ENCODE results near the gene COL4A3.

COL4A3 gene

DNA sequence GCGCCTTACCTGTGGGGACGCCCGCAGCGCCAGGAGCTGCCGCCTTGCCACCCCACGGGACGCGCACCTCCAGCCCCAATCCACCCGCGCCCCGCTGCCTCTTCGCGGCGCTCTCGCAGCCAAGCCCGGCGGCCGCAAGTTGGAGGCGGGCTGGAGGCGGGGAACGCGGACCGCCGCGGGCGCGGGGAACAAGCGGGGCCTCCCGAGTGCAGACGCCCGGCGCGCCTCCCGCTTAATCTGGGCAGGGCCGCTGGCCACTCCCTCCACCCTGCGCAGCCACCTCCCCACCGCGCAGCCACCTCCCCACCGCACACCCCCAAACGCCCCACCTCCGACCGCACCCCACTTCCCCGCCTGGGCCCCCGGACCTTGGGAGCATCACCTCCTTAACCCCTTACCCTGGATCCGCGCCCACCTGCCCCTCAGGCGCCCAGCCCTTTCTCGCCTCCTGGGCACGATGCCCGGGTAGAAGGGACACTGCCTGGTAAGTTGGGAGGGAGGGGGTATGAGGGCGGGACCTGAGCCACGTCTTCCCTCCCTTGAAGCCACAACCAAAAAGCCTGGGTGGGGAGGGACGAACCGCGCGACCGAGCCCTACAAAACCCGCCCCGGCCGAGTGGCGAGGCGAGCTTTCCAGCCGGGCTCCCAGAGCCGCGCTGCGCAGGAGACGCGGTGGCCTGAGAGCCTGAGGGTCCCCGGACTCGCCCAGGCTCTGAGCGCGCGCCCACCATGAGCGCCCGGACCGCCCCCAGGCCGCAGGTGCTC lies at the start of gene COL4A3, which contains the start of gene COL4A4:
Gene COL4A3 (plus strand): TSS at position 627 of the 765 bp plus-strand sequence. CDS start 103 bp downstream, at position 730.
Gene COL4A4 (minus strand): TSS at position 208 of the 765 bp plus-strand sequence. CDS start 16,722 bp downstream, outside the sequence.
- Mint-ChIP-seq H3K4me1 (peaks cover 10% of the 10 kb centered on the region), H3K27me3 (peaks cover 58% of the 10 kb centered on the region), H3K9me3 (peaks cover 1% of the 10 kb centered on the region), H3K4me3 (peak within 1 kb of the TSS; percentile 45), H3K36me3 (ENCODE audit: low read depth) (no peaks in the 10 kb centered on the region), H3K27ac (no peak within 1 kb of the TSS)
- ATAC-seq = peak; percentile 53
- DNase-seq = peak; percentile 6

DNA sequence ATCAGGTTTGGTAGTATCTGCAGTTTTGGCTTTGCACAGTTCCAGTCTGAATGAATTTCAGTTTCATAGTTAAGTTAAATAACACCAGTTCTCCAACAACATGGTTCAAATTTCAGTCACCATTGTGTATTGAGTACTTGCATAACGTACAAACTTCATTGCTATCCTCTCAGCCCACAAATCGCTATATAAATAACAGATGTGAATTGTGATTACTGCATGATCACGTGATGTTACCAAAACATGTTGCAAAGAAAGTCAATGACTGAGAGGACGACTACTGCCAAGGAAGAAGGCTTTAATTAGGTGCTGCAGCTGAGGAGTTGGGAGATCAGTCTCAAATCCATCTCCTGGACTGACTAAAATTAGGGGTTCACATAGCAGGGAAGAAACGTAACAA lies 48.7 kb upstream of the COL4A3 start:
- H3K36me3 Mint-ChIP-seq (ENCODE audit: low read depth) = no peaks in the 10 kb centered on the region
- H3K27ac Mint-ChIP-seq = no peak overlapping the region
- H3K4me3 Mint-ChIP-seq = no peak overlapping the region
- peaks cover 11% of the 10 kb centered on the region for H3K27me3 Mint-ChIP-seq
- DNase-seq (no peak), ATAC-seq (no peak)
- peaks cover 4% of the 10 kb centered on the region for H3K4me1 Mint-ChIP-seq
- H3K9me3 Mint-ChIP-seq = no peaks in the 10 kb centered on the region

DNA sequence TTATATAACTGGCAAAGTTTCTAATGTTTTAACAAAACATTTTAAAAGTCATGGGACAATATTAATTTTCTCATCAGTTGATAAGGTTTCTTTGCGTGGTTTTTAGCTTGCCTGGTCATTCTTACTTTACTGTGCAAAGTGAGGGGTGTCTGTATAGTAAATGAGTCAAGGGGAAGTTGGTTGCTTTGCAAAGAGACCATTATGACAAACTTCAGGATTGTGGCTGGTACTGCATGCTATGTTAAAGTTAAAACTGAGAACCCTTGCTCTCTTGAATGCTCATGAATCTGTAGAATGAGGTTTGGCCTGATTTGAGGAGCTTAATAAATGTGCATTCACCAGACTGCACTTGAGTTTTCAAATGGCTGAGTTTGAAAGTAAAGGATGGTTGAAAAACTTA lies 47.4 kb upstream of the COL4A3 start:
- Mint-ChIP-seq H3K27me3 (peaks cover 11% of the 10 kb centered on the region), H3K4me1 (peaks cover 4% of the 10 kb centered on the region), H3K27ac (no peak overlapping the region), H3K4me3 (no peak overlapping the region), H3K36me3 (ENCODE audit: low read depth) (no peaks in the 10 kb centered on the region), H3K9me3 (no peaks in the 10 kb centered on the region)
- peak; percentile 28 for ATAC-seq
- no peak for DNase-seq

DNA sequence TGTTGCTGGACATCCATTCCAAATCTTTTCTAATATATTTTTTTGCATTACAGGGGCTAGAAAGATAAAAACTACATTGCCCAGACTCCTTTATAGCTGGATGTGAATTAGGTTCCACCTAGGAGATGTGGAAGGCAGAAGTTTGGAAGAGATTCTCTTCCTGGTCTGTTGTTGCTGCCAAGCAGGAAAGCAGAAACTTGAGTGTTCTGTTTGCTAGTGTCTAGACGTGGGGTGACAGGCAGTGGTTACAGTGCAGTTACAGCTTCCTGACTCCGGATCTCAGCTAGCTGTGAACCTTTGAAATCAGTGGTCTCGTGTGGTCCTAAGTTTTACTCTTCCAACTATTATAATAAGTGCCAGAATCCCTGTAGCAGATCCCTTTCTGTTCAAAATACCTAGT lies 46.6 kb upstream of the COL4A3 start:
- no peaks in the 10 kb centered on the region for H3K9me3 Mint-ChIP-seq
- no peak overlapping the region for H3K4me3 Mint-ChIP-seq
- no peak overlapping the region for H3K27ac Mint-ChIP-seq
- no peaks in the 10 kb centered on the region for H3K36me3 Mint-ChIP-seq (ENCODE audit: low read depth)
- H3K27me3 Mint-ChIP-seq = peaks cover 8% of the 10 kb centered on the region
- ATAC-seq = no peak
- no peak for DNase-seq
- H3K4me1 Mint-ChIP-seq = peaks cover 4% of the 10 kb centered on the region

DNA sequence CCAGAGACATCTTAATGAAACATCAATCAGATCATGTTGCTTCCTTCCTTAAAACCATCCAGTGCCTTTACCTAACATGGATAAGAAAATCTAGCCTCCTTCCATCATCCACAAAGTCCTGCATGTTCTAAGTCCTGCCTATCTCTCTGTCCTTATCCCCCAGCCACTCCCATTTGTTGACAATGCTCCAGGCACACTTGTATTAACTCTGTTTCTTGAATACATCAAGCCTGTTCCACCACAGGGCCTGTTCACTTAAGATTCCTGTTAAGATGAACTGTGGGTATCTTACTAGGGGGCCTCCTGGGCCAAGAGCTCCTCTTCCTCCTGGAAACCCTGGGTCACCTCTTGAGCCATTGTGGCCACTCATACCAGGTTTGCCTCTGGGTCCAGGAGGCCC lies 46.1 kb upstream of the COL4A3 start:
- Mint-ChIP-seq H3K27ac (no peak overlapping the region), H3K4me1 (peaks cover 4% of the 10 kb centered on the region), H3K36me3 (ENCODE audit: low read depth) (no peaks in the 10 kb centered on the region), H3K27me3 (peaks cover 8% of the 10 kb centered on the region), H3K9me3 (no peaks in the 10 kb centered on the region), H3K4me3 (no peak overlapping the region)
- ATAC-seq = no peak
- DNase-seq = no peak

DNA sequence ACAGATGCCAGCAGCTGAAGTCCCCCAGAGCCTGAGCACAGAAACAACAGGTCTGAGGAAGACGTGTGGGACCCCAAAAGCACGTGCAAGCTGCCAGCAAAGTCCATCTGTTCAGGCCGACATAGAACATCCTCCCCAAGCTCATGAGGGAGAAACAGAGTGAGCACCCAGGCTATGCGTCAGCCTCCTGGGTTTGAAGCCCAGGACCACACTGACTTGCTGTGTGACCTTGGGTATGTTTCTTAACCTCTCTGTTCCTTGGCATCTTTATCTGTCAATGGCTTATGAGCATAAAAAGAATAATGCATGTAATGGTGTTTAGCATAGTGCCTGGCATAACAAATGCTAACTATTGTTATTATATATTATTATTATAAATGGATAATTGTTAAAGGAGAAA lies 40.7 kb upstream of the COL4A3 start:
- Mint-ChIP-seq H3K9me3 (no peaks in the 10 kb centered on the region), H3K27me3 (peaks cover 8% of the 10 kb centered on the region), H3K27ac (no peak overlapping the region), H3K4me3 (no peak overlapping the region), H3K36me3 (ENCODE audit: low read depth) (no peaks in the 10 kb centered on the region), H3K4me1 (no peaks in the 10 kb centered on the region)
- DNase-seq (no peak), ATAC-seq (no peak)

DNA sequence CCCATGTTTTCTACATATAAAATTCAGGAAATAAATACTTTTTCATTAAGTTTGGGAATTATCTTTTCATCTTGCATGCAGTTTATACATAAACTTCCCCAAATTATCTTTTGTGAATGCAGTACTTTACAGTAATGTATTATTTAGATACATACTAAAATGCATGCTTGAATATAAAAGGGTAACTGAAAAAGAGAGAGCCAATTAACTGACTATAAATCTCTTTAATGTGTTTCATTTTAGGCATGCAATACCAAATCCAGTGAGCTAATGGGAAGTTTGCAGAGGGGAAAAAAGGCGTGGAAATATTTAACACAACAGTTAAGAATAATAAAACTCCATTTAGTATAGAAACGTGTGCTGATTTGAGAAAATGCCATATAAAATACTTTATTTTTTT lies 39.6 kb upstream of the COL4A3 start:
- H3K27ac Mint-ChIP-seq = no peak overlapping the region
- H3K9me3 Mint-ChIP-seq = no peaks in the 10 kb centered on the region
- H3K4me1 Mint-ChIP-seq = no peaks in the 10 kb centered on the region
- peaks cover 9% of the 10 kb centered on the region for H3K27me3 Mint-ChIP-seq
- no peak overlapping the region for H3K4me3 Mint-ChIP-seq
- ATAC-seq (no peak), DNase-seq (no peak)
- no peaks in the 10 kb centered on the region for H3K36me3 Mint-ChIP-seq (ENCODE audit: low read depth)

DNA sequence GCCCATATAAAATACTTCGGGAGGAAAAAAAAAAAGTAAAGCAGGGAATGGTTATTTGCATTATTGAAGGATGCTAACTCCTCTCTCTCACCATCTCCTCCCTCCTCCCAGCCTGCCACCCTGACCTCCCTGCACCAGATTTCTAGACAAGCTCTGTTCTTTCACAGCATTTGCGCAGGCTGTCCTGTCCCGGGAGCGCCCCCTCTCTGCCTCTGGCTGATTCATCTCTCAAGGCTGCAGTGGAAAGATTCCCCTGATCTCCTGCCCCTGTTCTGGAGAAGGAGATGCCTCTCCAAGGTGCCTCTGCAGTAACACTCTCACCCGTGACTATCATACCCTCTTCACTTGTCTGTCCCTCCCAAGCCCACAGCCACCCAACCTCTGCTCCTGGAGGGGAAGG lies 38.9 kb upstream of the COL4A3 start:
- ATAC-seq = no peak
- Mint-ChIP-seq H3K4me3 (no peak overlapping the region), H3K9me3 (no peaks in the 10 kb centered on the region), H3K27me3 (peaks cover 10% of the 10 kb centered on the region), H3K4me1 (no peaks in the 10 kb centered on the region), H3K36me3 (ENCODE audit: low read depth) (no peaks in the 10 kb centered on the region), H3K27ac (no peak overlapping the region)
- no peak for DNase-seq

DNA sequence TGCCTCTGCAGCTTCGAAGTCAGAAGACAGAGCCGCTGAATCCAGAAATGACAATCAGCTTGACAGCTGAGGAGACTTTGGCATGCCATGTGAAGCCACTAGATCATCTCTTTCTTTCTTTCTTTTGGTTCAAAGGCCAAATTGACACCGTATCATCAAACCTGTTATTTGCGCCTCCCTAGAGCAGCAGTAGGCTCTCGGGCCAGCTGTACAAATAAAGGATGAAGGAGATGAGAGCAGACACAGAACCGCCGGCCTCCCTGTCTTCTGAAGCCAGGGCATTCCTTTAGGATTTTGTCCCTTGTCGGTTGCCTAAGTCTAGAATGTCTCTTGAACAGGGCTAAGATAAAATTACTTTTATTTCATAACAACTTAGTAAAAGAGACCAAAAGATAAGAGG lies 37.2 kb upstream of the COL4A3 start:
- Mint-ChIP-seq H3K27ac (no peak overlapping the region), H3K36me3 (ENCODE audit: low read depth) (no peaks in the 10 kb centered on the region), H3K4me1 (no peaks in the 10 kb centered on the region), H3K27me3 (peaks cover 10% of the 10 kb centered on the region), H3K9me3 (no peaks in the 10 kb centered on the region), H3K4me3 (no peak overlapping the region)
- no peak for DNase-seq
- ATAC-seq = no peak

DNA sequence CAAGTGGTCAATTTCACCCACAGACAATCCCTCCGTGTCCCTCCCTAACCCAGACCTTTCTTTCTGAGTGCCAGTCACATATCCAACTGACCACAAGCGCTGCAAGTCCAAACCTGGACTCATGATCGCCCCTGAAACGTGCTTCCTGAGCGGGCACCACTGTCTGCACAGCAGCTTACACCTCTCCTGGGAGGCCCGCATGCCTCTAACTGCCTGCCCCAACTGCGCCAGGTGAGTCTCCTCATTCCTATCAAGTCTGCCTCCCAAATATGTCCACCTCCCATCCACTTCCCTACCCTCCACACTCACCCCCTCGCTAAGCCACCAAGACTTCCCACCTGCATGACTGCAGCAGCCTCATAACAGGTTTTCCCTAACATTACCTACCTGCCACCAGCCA lies 33.8 kb upstream of the COL4A3 start:
- H3K27me3 Mint-ChIP-seq = peaks cover 6% of the 10 kb centered on the region

DNA sequence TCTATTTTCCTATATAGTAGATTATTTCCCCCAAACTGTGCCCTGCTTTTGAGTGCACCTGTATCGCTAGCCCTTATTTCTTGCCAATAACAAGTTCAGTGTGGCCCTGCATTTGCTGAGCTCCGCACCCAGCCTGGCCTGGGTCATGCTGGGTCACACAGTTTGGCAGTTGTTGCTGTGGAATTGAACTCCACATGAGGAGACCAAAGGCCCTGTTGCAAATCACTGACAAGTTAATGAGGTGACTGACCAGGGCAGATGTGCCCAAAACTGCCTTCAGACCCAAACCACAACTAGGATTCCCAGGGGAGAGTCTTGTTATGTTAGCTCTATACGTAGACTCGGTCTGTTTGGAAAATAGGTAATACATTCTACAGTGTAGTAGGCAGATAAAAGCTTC lies 31.4 kb upstream of the COL4A3 start:
- no peak for DNase-seq
- Mint-ChIP-seq H3K27me3 (peaks cover 6% of the 10 kb centered on the region), H3K27ac (no peak overlapping the region), H3K36me3 (ENCODE audit: low read depth) (no peaks in the 10 kb centered on the region), H3K4me1 (no peaks in the 10 kb centered on the region), H3K9me3 (no peaks in the 10 kb centered on the region), H3K4me3 (no peak overlapping the region)
- no peak for ATAC-seq

More for the DNA sequence above, 33.8 kb upstream of the COL4A3 start:
- Mint-ChIP-seq H3K9me3 (no peaks in the 10 kb centered on the region), H3K27ac (no peak overlapping the region), H3K36me3 (ENCODE audit: low read depth) (no peaks in the 10 kb centered on the region), H3K4me1 (no peaks in the 10 kb centered on the region), H3K4me3 (no peak overlapping the region)
- DNase-seq = no peak
- ATAC-seq = no peak

DNA sequence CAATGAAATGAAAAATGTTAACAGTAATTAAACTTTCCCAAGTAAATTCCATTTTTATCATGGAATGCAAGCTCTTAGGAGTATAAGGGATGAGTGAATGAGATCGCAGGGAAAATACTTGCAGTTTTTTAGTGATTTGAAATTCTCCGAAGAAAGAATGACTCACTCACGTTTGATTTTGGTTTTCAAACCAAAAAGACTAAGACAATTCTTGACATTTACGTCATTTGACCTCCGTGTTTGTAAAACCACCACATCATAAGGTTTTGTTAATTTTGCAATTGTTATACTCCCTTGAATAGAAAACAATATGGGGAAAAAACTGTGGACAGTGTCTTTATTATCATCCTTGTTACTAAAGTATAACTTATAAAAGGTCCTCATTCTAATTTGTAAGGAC lies 29.8 kb upstream of the COL4A3 start:
- no peak for DNase-seq
- H3K27ac Mint-ChIP-seq = no peak overlapping the region
- H3K36me3 Mint-ChIP-seq (ENCODE audit: low read depth) = no peaks in the 10 kb centered on the region
- H3K27me3 Mint-ChIP-seq = peaks cover 3% of the 10 kb centered on the region
- no peak for ATAC-seq
- H3K4me3 Mint-ChIP-seq = no peak overlapping the region
- H3K9me3 Mint-ChIP-seq = no peaks in the 10 kb centered on the region
- H3K4me1 Mint-ChIP-seq = no peaks in the 10 kb centered on the region

DNA sequence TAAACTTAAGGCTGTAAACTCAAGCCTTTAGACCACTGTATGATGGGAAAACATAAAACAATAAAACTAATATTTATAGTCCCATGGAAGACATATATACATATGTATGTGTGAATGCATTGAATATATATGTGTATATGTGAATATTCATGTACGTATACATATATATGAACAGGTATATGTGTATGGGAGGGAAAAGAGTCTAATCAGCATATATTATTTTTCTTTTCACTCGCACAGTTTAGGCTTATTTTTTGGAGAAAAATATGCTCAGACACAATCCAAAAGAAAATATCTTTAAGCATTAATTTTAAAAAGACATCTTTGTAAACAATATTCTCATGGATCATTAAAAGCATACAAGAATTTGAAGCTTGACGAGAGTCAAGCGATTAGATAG lies 23.1 kb upstream of the COL4A3 start:
- no peak for DNase-seq
- peaks cover 6% of the 10 kb centered on the region for H3K27me3 Mint-ChIP-seq
- no peak for ATAC-seq
- H3K36me3 Mint-ChIP-seq (ENCODE audit: low read depth) = no peaks in the 10 kb centered on the region
- no peak overlapping the region for H3K27ac Mint-ChIP-seq
- no peaks in the 10 kb centered on the region for H3K4me1 Mint-ChIP-seq
- no peak overlapping the region for H3K4me3 Mint-ChIP-seq
- H3K9me3 Mint-ChIP-seq = no peaks in the 10 kb centered on the region

DNA sequence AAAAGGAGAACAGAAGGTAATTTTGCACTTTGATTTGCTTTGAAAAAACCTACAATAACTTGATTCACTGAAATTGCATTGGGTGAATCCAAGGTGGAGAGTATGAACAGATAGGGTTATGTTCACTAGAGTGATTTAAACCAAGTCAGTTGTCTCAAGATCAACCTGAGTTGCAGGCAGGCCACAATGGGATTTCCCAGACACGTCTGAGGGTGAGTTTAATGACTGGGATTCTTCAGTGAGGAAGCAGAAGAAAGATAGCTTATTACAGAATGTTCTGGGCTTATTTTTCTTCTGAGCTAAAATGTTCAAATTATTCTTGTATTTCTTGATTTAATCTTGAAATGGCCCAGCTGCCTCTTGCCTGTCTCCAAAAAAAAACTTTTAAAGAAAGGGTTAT lies 20.5 kb upstream of the COL4A3 start:
- no peak overlapping the region for H3K4me3 Mint-ChIP-seq
- H3K4me1 Mint-ChIP-seq = no peaks in the 10 kb centered on the region
- peaks cover 4% of the 10 kb centered on the region for H3K9me3 Mint-ChIP-seq
- no peak overlapping the region for H3K27ac Mint-ChIP-seq
- no peaks in the 10 kb centered on the region for H3K36me3 Mint-ChIP-seq (ENCODE audit: low read depth)
- DNase-seq = no peak
- ATAC-seq = no peak
- peaks cover 9% of the 10 kb centered on the region for H3K27me3 Mint-ChIP-seq

DNA sequence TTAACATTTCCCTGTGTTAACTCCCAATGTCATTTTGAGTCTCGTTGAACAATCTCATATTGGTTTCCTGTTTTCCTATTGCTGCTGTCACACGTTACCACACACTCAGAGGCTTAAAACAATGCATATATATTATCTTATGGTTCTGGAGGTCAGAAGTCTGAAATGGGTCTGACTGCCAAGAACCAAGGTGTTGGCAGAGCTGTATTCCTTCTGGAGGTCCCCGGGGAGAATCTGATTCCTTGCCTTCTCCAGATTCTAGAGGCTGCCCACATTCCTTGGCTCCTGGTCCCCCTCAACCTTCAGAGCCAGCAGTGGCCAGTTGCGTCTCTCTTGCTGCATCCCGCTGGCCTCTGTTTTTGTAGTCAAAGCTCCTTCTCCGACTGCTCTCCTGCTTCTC lies 18.0 kb upstream of the COL4A3 start:
- Mint-ChIP-seq H3K27me3 (peaks cover 10% of the 10 kb centered on the region), H3K9me3 (peaks cover 9% of the 10 kb centered on the region), H3K4me1 (no peaks in the 10 kb centered on the region), H3K36me3 (ENCODE audit: low read depth) (no peaks in the 10 kb centered on the region), H3K4me3 (no peak overlapping the region), H3K27ac (no peak overlapping the region)
- DNase-seq (no peak), ATAC-seq (no peak)

DNA sequence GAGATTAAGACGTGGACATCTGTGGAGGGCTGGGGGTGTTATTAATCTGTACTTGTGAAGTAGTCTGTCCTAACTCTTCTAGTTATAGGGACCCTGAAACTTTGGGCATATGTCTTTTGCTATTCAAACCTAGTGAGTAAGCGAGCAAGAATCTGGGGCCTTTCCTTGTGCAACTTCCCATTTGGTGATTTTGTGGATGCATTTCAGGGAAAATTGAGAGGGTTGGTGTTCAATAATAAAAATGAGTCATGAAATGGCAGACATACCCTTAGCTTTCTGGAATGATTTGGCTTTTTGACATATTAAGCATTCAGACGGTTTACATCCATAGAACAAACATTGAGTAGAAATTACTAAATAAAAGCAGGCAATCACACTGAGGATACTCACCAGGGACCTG lies 17.4 kb upstream of the COL4A3 start:
- no peaks in the 10 kb centered on the region for H3K36me3 Mint-ChIP-seq (ENCODE audit: low read depth)
- H3K27me3 Mint-ChIP-seq = peaks cover 10% of the 10 kb centered on the region
- no peak for ATAC-seq
- no peak overlapping the region for H3K27ac Mint-ChIP-seq
- no peaks in the 10 kb centered on the region for H3K4me1 Mint-ChIP-seq
- peaks cover 9% of the 10 kb centered on the region for H3K9me3 Mint-ChIP-seq
- no peak overlapping the region for H3K4me3 Mint-ChIP-seq
- DNase-seq = no peak

Data from activated naive CD8-positive, alpha-beta T cell treated with anti-CD3 and anti-CD28 coated beads, Interleukin-2, amount 50 U/mL, for 24 hours (primary cell).